HepG2 (cell line): ENCODE results near the gene SETD5. TPM values are rescaled to one million over a fixed set of nuclear protein-coding genes. Genes with fewer than 3 reads are reported as not detected.
A peak's percentile ranks its signal among the peaks of the same experiment; 100 is the strongest.

Experiments
- FOXA3 ChIP-seq: IDR thresholded peaks from 2 replicates; pipeline ENCODE4 v1.6.1; 2016; ENCODE audit warnings: missing genetic modification reagents, missing compliant biosample characterization
- MTA1 ChIP-seq: sonication (generic); formaldehyde crosslinking; IDR thresholded peaks from 2 replicates; pipeline ENCODE4 v1.4.0; 2020; ENCODE audit warnings: missing genetic modification reagents, mild to moderate bottlenecking, borderline replicate concordance
- NR3C1 ChIP-seq: sonication (generic); formaldehyde crosslinking; IDR thresholded peaks from 2 replicates; pipeline ENCODE4 v1.4.0; 2020; ENCODE audit warnings: missing genetic modification reagents
- PCBP2 ChIP-seq: fragments of 200-400 bp; formaldehyde crosslinking; optimal IDR thresholded peaks from 2 replicates; pipeline ENCODE3; 2018; ENCODE audit warnings: low read length, low read depth; ENCODE audit not compliant: poor library complexity, severe bottlenecking
- PHF8 ChIP-seq: sonication (generic); formaldehyde crosslinking; IDR thresholded peaks from 2 replicates; pipeline ENCODE4 v1.5.0; 2020; ENCODE audit warnings: missing genetic modification reagents
- RAD21 ChIP-seq: fragments of 450-650 bp; formaldehyde crosslinking; IDR thresholded peaks from 2 replicates; pipeline ENCODE4 v1.5.0; 2020; ENCODE audit warnings: mild to moderate bottlenecking
- RXRA ChIP-seq: sonication (generic); formaldehyde crosslinking; IDR thresholded peaks from 2 replicates; pipeline ENCODE4 v1.5.1; 2020; ENCODE audit warnings: missing genetic modification reagents
- TCF12 ChIP-seq, 2 experiments: fragments of 450-650 bp in 1 of 2; sonication (generic) in 1 of 2; formaldehyde crosslinking in 1 of 2; IDR thresholded peaks; 2 replicates each; pipeline versions ENCODE4 v1.6.1 to v1.8.0; 2017 to 2022; ENCODE audit warnings: antibody characterized with exemption in 1 of 2, mild to moderate bottlenecking in 1 of 2, missing genetic modification reagents in 1 of 2, moderate library complexity in 1 of 2
- TEAD3 ChIP-seq: optimal IDR thresholded peaks from 2 replicates; pipeline ENCODE3; 2016; ENCODE audit warnings: borderline replicate concordance
- TOPORS ChIP-seq: sonication (generic); formaldehyde crosslinking; IDR thresholded peaks from 2 replicates; pipeline ENCODE4 v1.8.0; 2023; ENCODE audit warnings: mild to moderate bottlenecking, missing genetic modification reagents
- ZMAT3 ChIP-seq: sonication (generic); formaldehyde crosslinking; conservative IDR thresholded peaks from 2 replicates; pipeline ENCODE4 v1.7.0; 2021; ENCODE audit warnings: missing genetic modification reagents
- ZNF317 ChIP-seq: sonication (generic); formaldehyde crosslinking; IDR thresholded peaks from 2 replicates; pipeline ENCODE4 v1.5.0; 2020; ENCODE audit warnings: mild to moderate bottlenecking, missing genetic modification reagents
- ZNF773 ChIP-seq: sonication (generic); formaldehyde crosslinking; IDR thresholded peaks from 2 replicates; pipeline ENCODE4 v1.4.0; 2020; ENCODE audit warnings: missing genetic modification reagents, borderline replicate concordance
- polyA plus RNA-seq, 8 experiments: library from polyadenylated mRNA; depleted of rRNA in 3 of 8; stranded (reverse) in 7 of 8; unstranded in 1 of 8; fragments of >200 nt; fragmentation: Illumina TruSeq in 4 of 8; extraction: Trizol in 4 of 8; gene quantifications; 2 replicates each; pipeline versions ENCODE4 v1.2.1 to v1.2.3, GENCODE V29; 2011 to 2016; ENCODE audit warnings: low read depth in 4 of 8, missing spikeins in 1 of 8, mixed read lengths in 1 of 8; ENCODE audit not compliant: insufficient read depth in 1 of 8
- total RNA-seq, 5 experiments: library from RNA; depleted of rRNA; stranded (reverse); fragments of >200 nt; fragmentation: Illumina TruSeq; extraction: Trizol; gene quantifications; 2 replicates each; pipeline ENCODE4 v1.2.3, GENCODE V29; 2016; ENCODE audit warnings: low read depth in 1 of 5
- TF ChIP-seq, protein P1 (sequence below): sonication (generic); formaldehyde crosslinking; IDR thresholded peaks from 2 replicates; pipeline ENCODE4 v1.4.0; 2020; ENCODE audit warnings: missing genetic modification reagents
- TF ChIP-seq, protein P2 (sequence below): sonication (generic); formaldehyde crosslinking; IDR thresholded peaks from 2 replicates; pipeline ENCODE4 v1.5.0; 2020; ENCODE audit warnings: mild to moderate bottlenecking, missing genetic modification reagents, borderline replicate concordance
- TF ChIP-seq, protein P3 (sequence below): sonication (generic); formaldehyde crosslinking; IDR thresholded peaks from 2 replicates; pipeline ENCODE4 v1.4.0; 2020; ENCODE audit warnings: mild to moderate bottlenecking, missing genetic modification reagents, borderline replicate concordance

The SETD5 gene
- total and polyA plus RNA-seq, 2 of the 13 experiments (the other 11 are each of a cell fraction or from before 2014, with no cell fraction given) = 46.8 to 95.8 TPM

DNA sequence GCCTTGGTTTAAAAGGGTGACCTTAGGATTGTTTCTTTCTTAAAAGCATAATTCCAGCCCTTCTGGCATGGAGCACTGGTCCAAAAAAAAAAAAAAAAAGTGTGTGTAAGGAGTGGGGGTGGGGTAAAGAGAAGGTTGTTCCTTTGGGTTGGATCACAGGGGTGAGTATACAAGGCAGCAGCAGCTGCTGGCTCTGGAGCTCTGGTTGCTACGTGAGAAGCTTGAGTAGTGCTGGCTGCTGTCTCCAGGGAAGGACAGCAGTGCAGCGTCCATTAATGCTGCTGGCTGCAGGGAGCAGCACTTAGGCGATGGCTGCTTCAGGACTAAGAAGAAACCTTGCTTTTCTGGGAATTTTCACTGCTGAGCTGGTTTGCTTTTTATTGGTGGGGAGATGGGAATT is 2.3 kb downstream of the SETD5 start (continued):
- TF ChIP-seq, protein P1, sequence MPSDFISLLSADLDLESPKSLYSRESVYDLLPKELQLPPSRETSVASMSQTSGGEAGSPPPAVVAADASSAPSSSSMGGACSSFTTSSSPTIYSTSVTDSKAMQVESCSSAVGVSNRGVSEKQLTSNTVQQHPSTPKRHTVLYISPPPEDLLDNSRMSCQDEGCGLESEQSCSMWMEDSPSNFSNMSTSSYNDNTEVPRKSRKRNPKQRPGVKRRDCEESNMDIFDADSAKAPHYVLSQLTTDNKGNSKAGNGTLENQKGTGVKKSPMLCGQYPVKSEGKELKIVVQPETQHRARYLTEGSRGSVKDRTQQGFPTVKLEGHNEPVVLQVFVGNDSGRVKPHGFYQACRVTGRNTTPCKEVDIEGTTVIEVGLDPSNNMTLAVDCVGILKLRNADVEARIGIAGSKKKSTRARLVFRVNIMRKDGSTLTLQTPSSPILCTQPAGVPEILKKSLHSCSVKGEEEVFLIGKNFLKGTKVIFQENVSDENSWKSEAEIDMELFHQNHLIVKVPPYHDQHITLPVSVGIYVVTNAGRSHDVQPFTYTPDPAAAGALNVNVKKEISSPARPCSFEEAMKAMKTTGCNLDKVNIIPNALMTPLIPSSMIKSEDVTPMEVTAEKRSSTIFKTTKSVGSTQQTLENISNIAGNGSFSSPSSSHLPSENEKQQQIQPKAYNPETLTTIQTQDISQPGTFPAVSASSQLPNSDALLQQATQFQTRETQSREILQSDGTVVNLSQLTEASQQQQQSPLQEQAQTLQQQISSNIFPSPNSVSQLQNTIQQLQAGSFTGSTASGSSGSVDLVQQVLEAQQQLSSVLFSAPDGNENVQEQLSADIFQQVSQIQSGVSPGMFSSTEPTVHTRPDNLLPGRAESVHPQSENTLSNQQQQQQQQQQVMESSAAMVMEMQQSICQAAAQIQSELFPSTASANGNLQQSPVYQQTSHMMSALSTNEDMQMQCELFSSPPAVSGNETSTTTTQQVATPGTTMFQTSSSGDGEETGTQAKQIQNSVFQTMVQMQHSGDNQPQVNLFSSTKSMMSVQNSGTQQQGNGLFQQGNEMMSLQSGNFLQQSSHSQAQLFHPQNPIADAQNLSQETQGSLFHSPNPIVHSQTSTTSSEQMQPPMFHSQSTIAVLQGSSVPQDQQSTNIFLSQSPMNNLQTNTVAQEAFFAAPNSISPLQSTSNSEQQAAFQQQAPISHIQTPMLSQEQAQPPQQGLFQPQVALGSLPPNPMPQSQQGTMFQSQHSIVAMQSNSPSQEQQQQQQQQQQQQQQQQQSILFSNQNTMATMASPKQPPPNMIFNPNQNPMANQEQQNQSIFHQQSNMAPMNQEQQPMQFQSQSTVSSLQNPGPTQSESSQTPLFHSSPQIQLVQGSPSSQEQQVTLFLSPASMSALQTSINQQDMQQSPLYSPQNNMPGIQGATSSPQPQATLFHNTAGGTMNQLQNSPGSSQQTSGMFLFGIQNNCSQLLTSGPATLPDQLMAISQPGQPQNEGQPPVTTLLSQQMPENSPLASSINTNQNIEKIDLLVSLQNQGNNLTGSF (CRISPR knock-in tag) = no peak
- TF ChIP-seq ZNF317 (CRISPR knock-in tag) = 0 out of 2 replicates have a peak, but pooled peaks have one; percentile 34
- TF ChIP-seq RXRA (CRISPR knock-in tag) = no peak
- no peak for TF ChIP-seq PCBP2
- TF ChIP-seq NR3C1 = no peak
- peak; percentile 25; the same call in 1 of the 2 replicates for TF ChIP-seq FOXA3
- no peak for TF ChIP-seq TOPORS (CRISPR knock-in tag)
- TF ChIP-seq RAD21 = no peak
- peak; percentile 48 for TF ChIP-seq TEAD3
- 0 out of 2 replicates have a peak, but pooled peaks have one; percentile 21 for TF ChIP-seq PHF8 (CRISPR knock-in tag)
- TF ChIP-seq ZNF773 (CRISPR knock-in tag) = no peak
- TF ChIP-seq, protein P2, sequence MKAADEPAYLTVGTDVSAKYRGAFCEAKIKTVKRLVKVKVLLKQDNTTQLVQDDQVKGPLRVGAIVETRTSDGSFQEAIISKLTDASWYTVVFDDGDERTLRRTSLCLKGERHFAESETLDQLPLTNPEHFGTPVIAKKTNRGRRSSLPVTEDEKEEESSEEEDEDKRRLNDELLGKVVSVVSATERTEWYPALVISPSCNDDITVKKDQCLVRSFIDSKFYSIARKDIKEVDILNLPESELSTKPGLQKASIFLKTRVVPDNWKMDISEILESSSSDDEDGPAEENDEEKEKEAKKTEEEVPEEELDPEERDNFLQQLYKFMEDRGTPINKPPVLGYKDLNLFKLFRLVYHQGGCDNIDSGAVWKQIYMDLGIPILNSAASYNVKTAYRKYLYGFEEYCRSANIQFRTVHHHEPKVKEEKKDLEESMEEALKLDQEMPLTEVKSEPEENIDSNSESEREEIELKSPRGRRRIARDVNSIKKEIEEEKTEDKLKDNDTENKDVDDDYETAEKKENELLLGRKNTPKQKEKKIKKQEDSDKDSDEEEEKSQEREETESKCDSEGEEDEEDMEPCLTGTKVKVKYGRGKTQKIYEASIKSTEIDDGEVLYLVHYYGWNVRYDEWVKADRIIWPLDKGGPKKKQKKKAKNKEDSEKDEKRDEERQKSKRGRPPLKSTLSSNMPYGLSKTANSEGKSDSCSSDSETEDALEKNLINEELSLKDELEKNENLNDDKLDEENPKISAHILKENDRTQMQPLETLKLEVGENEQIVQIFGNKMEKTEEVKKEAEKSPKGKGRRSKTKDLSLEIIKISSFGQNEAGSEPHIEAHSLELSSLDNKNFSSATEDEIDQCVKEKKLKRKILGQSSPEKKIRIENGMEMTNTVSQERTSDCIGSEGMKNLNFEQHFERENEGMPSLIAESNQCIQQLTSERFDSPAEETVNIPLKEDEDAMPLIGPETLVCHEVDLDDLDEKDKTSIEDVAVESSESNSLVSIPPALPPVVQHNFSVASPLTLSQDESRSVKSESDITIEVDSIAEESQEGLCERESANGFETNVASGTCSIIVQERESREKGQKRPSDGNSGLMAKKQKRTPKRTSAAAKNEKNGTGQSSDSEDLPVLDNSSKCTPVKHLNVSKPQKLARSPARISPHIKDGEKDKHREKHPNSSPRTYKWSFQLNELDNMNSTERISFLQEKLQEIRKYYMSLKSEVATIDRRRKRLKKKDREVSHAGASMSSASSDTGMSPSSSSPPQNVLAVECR (CRISPR knock-in tag) = peak; percentile 48; the same call in 1 of the 2 replicates
- TF ChIP-seq MTA1 (CRISPR knock-in tag) = no peak
- TF ChIP-seq, protein P3, sequence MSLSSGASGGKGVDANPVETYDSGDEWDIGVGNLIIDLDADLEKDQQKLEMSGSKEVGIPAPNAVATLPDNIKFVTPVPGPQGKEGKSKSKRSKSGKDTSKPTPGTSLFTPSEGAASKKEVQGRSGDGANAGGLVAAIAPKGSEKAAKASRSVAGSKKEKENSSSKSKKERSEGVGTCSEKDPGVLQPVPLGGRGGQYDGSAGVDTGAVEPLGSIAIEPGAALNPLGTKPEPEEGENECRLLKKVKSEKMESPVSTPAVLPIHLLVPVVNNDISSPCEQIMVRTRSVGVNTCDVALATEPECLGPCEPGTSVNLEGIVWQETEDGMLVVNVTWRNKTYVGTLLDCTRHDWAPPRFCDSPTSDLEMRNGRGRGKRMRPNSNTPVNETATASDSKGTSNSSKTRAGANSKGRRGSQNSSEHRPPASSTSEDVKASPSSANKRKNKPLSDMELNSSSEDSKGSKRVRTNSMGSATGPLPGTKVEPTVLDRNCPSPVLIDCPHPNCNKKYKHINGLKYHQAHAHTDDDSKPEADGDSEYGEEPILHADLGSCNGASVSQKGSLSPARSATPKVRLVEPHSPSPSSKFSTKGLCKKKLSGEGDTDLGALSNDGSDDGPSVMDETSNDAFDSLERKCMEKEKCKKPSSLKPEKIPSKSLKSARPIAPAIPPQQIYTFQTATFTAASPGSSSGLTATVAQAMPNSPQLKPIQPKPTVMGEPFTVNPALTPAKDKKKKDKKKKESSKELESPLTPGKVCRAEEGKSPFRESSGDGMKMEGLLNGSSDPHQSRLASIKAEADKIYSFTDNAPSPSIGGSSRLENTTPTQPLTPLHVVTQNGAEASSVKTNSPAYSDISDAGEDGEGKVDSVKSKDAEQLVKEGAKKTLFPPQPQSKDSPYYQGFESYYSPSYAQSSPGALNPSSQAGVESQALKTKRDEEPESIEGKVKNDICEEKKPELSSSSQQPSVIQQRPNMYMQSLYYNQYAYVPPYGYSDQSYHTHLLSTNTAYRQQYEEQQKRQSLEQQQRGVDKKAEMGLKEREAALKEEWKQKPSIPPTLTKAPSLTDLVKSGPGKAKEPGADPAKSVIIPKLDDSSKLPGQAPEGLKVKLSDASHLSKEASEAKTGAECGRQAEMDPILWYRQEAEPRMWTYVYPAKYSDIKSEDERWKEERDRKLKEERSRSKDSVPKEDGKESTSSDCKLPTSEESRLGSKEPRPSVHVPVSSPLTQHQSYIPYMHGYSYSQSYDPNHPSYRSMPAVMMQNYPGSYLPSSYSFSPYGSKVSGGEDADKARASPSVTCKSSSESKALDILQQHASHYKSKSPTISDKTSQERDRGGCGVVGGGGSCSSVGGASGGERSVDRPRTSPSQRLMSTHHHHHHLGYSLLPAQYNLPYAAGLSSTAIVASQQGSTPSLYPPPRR (CRISPR knock-in tag) = no peak
- 0 out of 2 replicates have a peak, but pooled peaks have one; percentile 29 for TF ChIP-seq ZMAT3 (CRISPR knock-in tag)
- no peak for TF ChIP-seq TCF12 (IDR thresholded peaks at IDR 0.05)
- no peak for TF ChIP-seq TCF12 (CRISPR knock-in tag; IDR thresholded peaks at IDR 0.05)
